GM12864 (cell line): ENCODE data around the gene ATP2A2.

Experiments used
- DNase-seq: peaks from one replicate; pipeline ENCODE4 v3.0.0-alpha.2; 2011; ENCODE audit warnings: low read depth
- H3K4me3 ChIP-seq: 2 replicates; pipeline ENCODE4 v1.5.1; 2011; ENCODE audit warnings: mild to moderate bottlenecking, low read depth, low read length, control low read depth
- TF ChIP-seq, protein P1 (sequence below): IDR thresholded peaks from 2 replicates; pipeline ENCODE4 v1.5.1; 2011; ENCODE audit warnings: low read depth, mild to moderate bottlenecking, moderate library complexity, low read length, control low read depth, inconsistent platforms; ENCODE audit errors: missing control alignments

The ATP2A2 gene

DNA sequence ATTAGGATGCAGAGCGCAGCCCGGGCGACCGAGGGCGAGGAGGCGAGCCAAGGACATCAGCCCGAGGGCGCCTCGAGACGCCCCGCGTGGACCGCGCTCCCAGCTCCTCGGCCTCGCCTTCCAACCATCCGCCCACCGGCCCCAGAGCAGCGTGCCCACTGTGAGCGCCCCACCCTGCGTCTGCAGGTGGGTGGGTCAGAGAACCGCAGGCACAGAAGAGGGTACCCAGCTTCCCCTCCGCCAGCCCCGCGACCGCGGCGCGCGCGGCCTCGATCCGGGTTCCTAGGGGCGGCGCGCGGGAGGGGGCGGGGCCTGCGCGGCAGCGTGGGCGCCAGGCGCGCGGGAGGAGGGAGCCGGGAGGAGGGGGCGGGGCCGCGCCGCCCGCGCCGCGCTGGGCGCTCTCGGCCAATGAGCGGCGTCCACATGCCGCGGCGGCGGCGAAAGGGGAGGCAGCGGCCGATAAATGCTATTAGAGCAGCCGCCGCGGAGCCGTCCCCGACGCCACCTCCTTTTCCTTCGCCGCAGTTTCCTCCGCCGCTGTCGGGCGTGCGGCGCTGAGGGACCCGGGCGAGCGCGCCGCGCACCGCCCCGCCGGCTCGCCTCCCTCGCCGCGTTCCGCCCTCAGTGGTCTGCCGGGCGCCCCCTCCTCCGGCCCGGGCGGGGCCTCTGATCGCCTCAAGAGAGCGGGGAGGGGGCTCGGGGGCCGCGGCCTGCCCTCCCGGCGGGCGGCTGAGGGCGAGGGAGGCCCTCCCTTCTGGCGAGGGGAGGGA is at the start of gene ATP2A2:
TSS of gene ATP2A2 (plus strand) at position 469 of the 770 bp plus-strand sequence. CDS start 543 bp downstream, outside the sequence.
- TF ChIP-seq, protein P1, sequence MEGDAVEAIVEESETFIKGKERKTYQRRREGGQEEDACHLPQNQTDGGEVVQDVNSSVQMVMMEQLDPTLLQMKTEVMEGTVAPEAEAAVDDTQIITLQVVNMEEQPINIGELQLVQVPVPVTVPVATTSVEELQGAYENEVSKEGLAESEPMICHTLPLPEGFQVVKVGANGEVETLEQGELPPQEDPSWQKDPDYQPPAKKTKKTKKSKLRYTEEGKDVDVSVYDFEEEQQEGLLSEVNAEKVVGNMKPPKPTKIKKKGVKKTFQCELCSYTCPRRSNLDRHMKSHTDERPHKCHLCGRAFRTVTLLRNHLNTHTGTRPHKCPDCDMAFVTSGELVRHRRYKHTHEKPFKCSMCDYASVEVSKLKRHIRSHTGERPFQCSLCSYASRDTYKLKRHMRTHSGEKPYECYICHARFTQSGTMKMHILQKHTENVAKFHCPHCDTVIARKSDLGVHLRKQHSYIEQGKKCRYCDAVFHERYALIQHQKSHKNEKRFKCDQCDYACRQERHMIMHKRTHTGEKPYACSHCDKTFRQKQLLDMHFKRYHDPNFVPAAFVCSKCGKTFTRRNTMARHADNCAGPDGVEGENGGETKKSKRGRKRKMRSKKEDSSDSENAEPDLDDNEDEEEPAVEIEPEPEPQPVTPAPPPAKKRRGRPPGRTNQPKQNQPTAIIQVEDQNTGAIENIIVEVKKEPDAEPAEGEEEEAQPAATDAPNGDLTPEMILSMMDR, result no peak
- H3K4me3 ChIP-seq, result peak within 1 kb of the TSS; percentile 88
- peak; percentile 45 for DNase-seq

GRCh38 chr12:110233212-110233903 is 47.7 kb upstream of the ATP2A2 start:
- no peak overlapping the region for H3K4me3 ChIP-seq
- DNase-seq, result no peak
- TF ChIP-seq, protein P1, result no peak

DNA sequence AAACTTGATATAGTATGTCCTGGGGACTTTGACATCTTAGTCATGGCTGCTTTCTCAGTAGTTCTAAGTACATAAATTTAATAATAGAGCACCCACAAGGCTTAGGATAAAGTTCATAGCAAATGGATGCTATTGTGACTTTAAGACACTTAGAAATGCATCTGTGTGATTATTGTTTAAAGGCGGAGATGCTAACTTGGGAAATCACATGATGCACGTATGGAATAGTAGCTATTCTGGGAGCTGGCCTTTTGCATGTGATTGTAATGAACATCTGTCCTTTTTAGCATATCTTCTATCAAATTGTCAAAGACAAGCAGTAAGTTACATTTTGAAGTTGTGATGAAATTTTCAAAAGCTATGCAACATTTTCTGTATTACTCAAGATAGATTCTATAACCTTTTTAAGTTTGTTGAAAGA is 46.7 kb upstream of the ATP2A2 start:
- TF ChIP-seq, protein P1, result no peak
- no peak overlapping the region for H3K4me3 ChIP-seq
- DNase-seq, result no peak

DNA sequence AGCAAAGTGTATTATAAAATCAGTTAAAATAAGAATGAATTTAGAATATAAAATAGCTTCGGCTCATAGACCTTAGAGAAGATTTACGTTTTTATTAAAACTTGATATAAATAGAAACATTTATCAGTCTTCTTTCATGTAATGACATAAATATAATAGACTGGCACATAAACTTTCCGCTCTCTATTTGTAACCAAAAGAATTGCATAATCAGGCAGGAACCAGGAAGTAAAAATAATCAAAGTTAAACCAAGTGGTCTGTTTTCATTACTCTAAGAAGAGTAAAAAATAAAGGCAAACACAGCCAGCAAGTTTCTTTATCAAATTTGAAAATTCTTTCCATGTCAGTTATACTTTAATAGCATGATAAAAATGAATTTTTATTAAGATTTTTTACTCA is 46.3 kb upstream of the ATP2A2 start:
- H3K4me3 ChIP-seq, result no peak overlapping the region
- TF ChIP-seq, protein P1, result no peak
- DNase-seq, result no peak

- DNase-seq, result no peak
- TF ChIP-seq, protein P1, result no peak
- H3K4me3 ChIP-seq, result no peak overlapping the region
Observed at GRCh38 chr12:110235383-110235782, 45.7 kb upstream of the ATP2A2 start.

DNA sequence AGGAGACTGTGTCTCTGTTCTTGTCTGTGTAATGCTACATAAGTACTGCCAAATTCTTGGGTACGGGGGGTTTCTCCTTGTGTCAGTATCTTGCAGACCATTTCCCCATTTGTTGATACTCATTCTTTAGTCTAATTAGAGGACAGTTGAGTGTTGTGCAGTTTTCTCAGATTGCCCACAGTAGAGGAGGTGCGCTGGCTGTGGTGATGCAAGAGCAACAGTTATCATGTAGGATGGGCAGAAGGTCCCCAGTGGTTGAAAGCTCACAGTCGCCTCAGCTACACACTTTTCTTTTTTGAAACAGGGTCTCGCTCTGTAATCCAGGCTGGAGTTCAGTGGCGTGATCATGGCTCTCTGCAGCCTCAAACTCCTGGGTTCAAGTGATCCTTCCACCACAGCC is 37.8 kb upstream of the ATP2A2 start:
- no peak for DNase-seq
- no peak overlapping the region for H3K4me3 ChIP-seq
- TF ChIP-seq, protein P1, result no peak
